HL-60 (cell line): ENCODE data around the gene AHSG.

Experiments used
- DNase-seq, 2 experiments: peaks; one replicate each; pipeline ENCODE4 v3.0.0-alpha.2; 2010 to 2020; ENCODE audit warnings: low read depth in 1 of 2, low spot score in 1 of 2
- H3K27ac ChIP-seq: fragments of 250-450 bp; sonication (Bioruptor Pico); replicated peaks from 2 replicates; pipeline ENCODE4 v1.5.1; 2020; ENCODE audit warnings: mild to moderate bottlenecking, moderate library complexity
- H3K27me3 ChIP-seq: fragments of 250-450 bp; sonication (Bioruptor Pico); 2 replicates; pipeline ENCODE4 v1.5.1; 2021; ENCODE audit warnings: mild to moderate bottlenecking, moderate library complexity; ENCODE audit not compliant: insufficient read depth, poor library complexity, severe bottlenecking
- H3K4me3 ChIP-seq: replicated peaks from 2 replicates; pipeline ENCODE4 v1.5.1; 2011; ENCODE audit warnings: mild to moderate bottlenecking, control low read depth, low read length; ENCODE audit not compliant: insufficient read depth
- CTCF ChIP-seq: IDR thresholded peaks from one replicate; pipeline ENCODE4 v1.5.1; 2011; ENCODE audit warnings: low read length, control low read depth, inconsistent platforms; ENCODE audit not compliant: insufficient read depth
- GABPA ChIP-seq: IDR thresholded peaks from 2 replicates; pipeline ENCODE4 v1.6.1; 2012; ENCODE audit warnings: low read depth
- POLR2AphosphoS5 ChIP-seq: IDR thresholded peaks from 2 replicates; pipeline ENCODE4 v1.6.1; 2012; ENCODE audit warnings: low read depth
- REST ChIP-seq: IDR thresholded peaks from 2 replicates; pipeline ENCODE4 v1.6.1; 2012; ENCODE audit warnings: low read depth; ENCODE audit not compliant: insufficient replicate concordance
- SPI1 ChIP-seq: IDR thresholded peaks from 2 replicates; pipeline ENCODE4 v1.6.1; 2012; ENCODE audit warnings: low read depth, mild to moderate bottlenecking, borderline replicate concordance

The AHSG gene

DNA sequence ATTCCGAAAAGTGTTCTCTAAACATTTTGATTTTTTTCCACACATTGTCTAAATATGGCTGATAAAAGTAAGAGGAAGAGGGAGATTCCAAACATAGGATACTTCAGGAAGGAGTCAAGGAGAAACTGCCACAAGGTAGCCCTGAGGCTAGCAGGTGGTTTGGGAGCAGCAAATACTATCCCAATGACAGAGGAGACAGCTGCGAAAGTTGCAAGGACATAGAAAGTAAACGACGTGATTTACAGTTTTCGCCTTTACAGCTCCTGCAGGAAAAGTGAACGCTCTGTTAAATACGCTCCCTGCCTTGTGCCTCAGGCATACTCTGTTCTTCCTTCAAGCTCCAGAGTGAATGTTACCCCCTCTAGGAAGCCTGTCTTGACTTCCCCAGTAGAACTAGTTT is 23.7 kb downstream of the AHSG start:
- H3K27ac ChIP-seq, result no peak overlapping the region
- DNase-seq, result no peak
- H3K27me3 ChIP-seq, result peaks cover 4% of the 10 kb centered on the region
- TF ChIP-seq REST (no peak), SPI1 (no peak), GABPA (no peak), POLR2AphosphoS5 (no peak), CTCF (no peak)
- H3K4me3 ChIP-seq, result no peak overlapping the region

DNA sequence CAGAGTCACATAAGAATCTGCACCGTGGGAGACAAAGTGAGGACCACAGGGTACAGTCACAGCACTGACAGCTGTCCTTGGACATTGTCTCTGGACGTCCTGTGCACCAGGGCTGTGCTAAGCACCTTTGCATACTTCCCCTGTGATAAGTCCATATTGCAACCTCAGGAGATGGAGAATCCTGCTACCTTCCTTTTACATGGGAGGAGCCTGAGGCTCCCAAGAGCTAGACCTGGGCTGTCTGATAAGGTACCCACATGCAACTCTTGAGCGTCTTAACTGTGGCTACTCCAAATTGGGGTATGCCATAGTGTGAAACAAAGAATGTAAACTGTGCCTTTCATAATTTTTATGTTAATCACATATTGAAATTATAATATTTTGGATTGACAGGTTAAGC is 24.8 kb downstream of the AHSG start:
- no peak for DNase-seq
- H3K27ac ChIP-seq, result no peak overlapping the region
- H3K27me3 ChIP-seq, result peaks cover 8% of the 10 kb centered on the region
- TF ChIP-seq REST (no peak), POLR2AphosphoS5 (no peak), GABPA (no peak)
- no peak overlapping the region for H3K4me3 ChIP-seq

DNA sequence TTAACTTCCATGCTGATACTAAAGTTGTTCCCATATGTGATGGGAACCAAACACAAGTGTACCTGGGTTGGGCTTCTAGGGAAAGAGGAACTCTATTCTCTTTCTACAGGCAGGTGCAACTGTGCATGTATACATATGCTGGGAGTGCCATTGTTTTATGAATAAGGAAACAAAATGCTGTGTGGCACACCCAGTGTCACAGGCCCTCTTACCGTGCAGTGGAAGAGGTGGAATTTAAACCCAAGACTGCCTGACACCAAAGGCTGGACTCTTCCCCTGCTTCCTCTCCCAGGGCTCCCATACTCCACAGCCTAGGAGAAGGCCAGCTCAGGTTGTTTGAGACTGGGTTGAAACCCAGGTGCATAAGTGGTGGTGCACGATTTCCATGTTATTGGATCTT is 25.4 kb downstream of the AHSG start:
- no peak for TF ChIP-seq POLR2AphosphoS5
- TF ChIP-seq CTCF, result no peak
- TF ChIP-seq GABPA, result no peak
- TF ChIP-seq REST, result no peak
- TF ChIP-seq SPI1, result no peak

More for the DNA sequence above, 25.4 kb downstream of the AHSG start:
- no peak overlapping the region for H3K4me3 ChIP-seq
- peaks cover 8% of the 10 kb centered on the region for H3K27me3 ChIP-seq
- H3K27ac ChIP-seq, result no peak overlapping the region
- DNase-seq, result no peak
